GM08714 (cell line): ENCODE data around the gene CRTAC1.
A peak's percentile ranks its signal among the peaks of the same experiment; 100 is the strongest.
"Not testable (repeated sequence)": the region's sequence is repeated elsewhere in the genome, so short reads cannot be mapped to it uniquely, and the experiment has no call there.

ENCODE experiments used
- H3K4me3 ChIP-seq: fragments of 200-500 bp; sonication (Bioruptor generic); 2 replicates; pipeline ENCODE4 v1.5.1; 2014; ENCODE audit warnings: mild to moderate bottlenecking, low read length, inconsistent platforms
- ZNF274 ChIP-seq: IDR thresholded peaks from 2 replicates; pipeline ENCODE4 v1.6.1; 2012; ENCODE audit warnings: mild to moderate bottlenecking, low read depth, low read length

Gene CRTAC1

DNA sequence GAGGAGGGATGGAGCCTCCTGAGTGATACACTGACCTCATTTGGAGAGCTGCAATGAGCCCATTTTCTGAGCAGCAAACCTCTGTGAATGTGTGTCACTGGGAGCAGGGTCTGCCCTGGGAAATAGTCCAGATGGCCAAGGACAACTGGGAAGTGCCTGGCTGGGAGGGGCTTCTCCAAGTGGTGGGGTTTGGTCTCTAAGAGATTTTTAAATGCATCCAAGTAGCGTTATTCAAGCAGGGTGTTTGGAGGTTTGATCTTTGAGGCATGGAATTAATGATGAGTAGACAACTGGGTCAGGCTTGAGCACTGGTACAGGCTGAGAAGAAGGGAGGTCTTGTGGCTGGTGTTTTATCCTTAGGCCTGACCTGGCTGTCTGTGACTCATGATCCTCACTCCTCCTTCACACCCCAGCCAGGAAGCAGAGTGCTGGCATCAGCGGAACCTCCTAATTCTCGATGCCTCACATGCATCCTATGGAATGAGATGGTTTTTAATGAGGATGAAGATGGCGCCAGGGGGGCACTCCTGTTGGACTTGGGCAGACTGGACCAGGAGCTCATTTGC, 177.5 kb downstream of the CRTAC1 start:
- H3K4me3 ChIP-seq: no peak overlapping the region
- no peak for TF ChIP-seq ZNF274

- TF ChIP-seq ZNF274: no peak
- H3K4me3 ChIP-seq: no peak overlapping the region
Measured at GRCh38 chr10:97852277-97852676, 178.1 kb downstream of the CRTAC1 start.

GRCh38 chr10:97851341-97852001, 178.9 kb downstream of the CRTAC1 start:
- TF ChIP-seq ZNF274: no peak
- no peak overlapping the region for H3K4me3 ChIP-seq

DNA sequence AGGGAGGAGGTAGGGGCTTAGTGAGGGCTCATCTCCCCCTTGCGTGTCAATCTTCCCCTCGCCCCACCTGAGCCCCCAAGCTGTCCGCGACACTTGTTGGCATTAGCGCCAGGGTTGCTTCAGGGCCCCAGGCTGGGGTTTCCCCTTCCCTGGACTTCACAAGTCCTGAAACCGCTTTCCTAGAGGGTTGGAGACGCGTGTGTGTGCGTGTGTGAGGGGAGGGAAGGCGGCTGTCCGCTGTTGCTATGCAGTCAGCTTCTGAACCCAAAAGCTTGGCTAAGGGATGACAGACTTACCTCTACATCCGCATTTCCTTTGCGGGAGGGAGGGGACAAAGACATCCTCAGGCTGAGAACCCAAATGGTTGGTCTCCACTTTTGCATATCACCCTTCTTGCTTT, 180.0 kb downstream of the CRTAC1 start:
- TF ChIP-seq ZNF274: no peak
- H3K4me3 ChIP-seq: no peak overlapping the region

DNA sequence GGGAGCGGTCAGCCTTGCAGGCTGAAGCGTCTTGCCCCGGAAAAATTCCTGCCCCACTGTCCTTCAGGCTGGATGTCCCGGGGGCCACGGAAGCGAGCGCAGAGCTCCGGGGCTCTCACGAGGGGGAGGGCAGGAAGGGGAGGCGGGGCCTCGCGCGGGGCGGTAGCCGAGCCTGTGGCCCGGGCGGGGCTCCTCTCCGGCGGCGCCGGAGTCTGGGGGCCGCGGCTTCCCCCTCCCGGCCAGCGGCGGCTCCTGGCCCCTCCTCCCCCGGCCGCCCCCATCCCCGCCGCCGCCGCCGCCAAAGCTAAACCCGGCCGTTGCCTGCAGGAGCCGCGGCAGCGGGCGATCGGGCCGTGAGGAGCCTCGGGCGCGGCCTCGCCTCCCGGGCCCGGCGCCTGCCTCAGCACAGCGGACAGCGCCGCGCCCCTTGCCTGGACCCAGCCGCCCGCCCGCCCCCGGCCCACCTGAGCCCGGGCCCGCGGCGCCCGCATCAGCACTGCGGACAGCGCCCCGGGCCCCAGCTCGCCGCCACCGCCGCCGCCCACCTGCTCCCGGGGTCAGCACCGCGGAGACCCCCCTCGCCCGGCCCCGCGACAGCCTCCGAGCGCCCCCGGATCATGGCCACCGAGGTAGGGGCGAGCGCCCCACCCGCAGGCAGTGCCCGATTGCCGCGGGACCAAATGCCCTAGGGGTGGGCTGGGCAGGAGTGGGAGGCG, 180.6 kb downstream of the CRTAC1 start, which contains the start of gene GOLGA7B:
Gene GOLGA7B, plus strand, starts transcription at position 157 of the 716 bp plus-strand sequence. Its CDS starts 461 bp downstream, at position 618.
- no peak for TF ChIP-seq ZNF274

DNA sequence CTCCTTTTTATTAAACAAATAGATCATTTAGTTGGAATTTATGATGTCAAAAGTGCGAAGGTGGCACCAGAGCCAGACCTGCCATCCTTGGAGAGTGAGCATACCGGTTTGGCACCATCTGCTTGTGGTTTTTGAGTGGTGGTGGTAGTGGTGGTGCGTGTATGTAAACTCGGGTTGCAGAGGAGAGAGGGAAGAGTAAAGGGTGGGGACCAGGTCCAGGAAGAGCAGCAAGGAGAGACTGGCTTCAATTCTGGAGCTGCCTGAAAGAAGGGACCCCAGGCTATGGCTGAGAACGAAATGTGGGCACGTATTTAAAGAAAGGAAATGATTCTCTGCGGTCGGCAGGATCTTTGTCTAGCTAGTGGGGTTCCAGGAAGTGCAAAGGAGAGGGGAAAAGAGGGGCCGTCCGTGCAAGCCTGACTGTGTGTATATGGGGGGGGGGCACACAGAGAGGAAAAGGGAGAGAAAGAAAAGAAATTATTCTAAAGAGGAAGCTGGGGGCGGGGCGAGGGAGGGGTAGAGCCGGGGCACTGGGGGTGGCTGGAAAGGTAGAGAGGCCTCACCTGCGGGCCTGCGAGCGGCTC, 181.2 kb downstream of the CRTAC1 start:
- peak overlapping the region; percentile 53; the same call in 1 of the 2 replicates for H3K4me3 ChIP-seq
- no peak for TF ChIP-seq ZNF274

More for the DNA sequence above, 180.6 kb downstream of the CRTAC1 start, which contains the start of gene GOLGA7B:
- peak within 1 kb of the TSS; percentile 53; the same call in 1 of the 2 replicates for H3K4me3 ChIP-seq

- H3K4me3 ChIP-seq: no peak overlapping the region
- TF ChIP-seq ZNF274: no peak
Measured at GRCh38 chr10:97844678-97845077, 185.7 kb downstream of the CRTAC1 start.

DNA sequence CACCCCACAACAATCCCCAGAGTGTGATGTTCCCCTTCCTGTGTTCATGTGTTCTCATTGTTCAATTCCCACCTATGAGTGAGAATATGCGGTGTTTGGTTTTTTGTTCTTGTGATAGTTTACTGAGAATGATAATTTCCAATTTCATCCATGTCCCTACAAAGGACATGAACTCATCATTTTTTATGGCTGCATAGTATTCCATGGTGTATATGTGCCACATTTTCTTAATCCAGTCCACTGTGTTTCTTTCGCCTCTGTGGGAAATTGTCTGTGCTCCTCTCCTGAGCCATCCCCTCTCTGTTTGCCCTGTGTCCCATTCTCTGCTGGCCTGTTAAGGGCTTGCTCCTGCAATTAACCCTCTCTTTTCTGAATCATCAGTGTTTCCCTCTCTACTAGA, 186.4 kb downstream of the CRTAC1 start:
- not testable (repeated sequence) for H3K4me3 ChIP-seq

- TF ChIP-seq ZNF274: no peak
- no peak overlapping the region for H3K4me3 ChIP-seq
Measured at GRCh38 chr10:97843281-97843671, 187.1 kb downstream of the CRTAC1 start.

DNA sequence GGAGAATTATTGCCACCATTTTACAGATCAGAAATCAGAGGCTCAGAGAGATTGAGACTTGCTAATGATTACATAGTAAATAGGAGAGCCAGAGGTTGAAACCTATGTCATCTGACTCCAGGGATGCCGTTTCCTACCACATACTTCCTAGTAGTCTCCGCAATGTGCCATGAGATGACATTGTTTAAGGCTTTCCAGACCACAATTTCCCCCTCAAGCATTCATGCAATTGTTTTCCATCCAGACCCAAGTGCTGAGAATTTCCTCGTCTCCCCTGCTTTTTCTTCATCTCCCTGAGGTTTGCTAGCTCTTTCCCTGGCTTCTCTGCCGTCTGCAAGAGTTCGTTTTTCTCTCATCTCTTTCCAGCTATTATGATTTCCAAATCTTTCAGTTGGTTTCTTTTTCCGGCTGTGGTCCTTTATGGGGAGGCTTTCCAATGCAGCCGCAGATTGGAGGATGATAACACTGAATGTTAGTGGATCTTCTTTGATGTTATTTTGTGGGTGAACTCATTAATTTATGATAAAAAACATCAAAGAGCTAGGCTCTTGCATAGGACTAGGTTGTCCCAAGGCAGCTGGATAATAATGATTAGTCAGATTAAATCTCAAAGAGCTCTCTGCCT, 187.7 kb downstream of the CRTAC1 start:
- no peak for TF ChIP-seq ZNF274
- H3K4me3 ChIP-seq: no peak overlapping the region

GRCh38 chr10:97842114-97842513, 188.3 kb downstream of the CRTAC1 start:
- H3K4me3 ChIP-seq: not testable (repeated sequence)

- H3K4me3 ChIP-seq: not testable (repeated sequence)
Measured at GRCh38 chr10:97841166-97841565, 189.3 kb downstream of the CRTAC1 start.

DNA sequence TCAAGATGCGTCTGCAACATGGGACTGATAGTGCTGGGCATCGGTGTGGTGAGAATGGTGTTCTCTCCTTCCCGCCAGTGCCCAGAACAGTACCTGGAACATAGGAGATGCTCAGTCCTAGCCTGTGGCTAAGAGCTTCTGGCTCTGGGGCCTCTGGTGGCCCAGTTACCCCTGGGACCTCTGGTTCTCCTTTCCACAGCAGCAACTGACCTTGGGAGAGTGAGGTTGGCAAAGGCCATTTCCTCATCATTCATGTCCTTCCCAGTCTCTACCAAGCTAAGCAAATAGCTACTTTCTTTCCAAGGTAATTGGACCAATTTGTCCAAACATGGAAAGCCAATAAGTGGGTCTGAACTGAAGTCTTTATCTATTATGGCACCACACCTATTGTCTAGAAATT, 192.3 kb downstream of the CRTAC1 start:
- TF ChIP-seq ZNF274: no peak

DNA sequence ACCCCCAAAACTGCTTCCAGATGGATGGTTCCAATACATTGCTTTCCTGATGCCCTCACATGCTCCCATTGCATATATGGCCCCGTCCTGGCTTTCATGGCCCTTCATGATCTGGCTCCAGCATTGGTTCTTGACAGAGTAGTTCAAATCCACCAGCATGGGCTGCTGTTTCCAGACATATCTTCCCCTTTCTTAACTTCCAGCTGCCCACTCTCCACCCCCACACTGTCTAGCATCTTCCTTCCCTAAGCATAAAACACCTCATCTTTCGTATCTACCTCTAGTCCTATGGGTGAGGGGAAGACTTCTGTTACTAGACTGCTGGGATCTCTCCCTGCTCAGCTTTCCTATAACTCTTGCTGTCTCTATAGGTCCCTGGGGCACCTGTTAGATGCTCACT, 194.0 kb downstream of the CRTAC1 start:
- TF ChIP-seq ZNF274: no peak
- H3K4me3 ChIP-seq: no peak overlapping the region

More for the DNA sequence above, 192.3 kb downstream of the CRTAC1 start:
- no peak overlapping the region for H3K4me3 ChIP-seq

- TF ChIP-seq ZNF274: no peak
- no peak overlapping the region for H3K4me3 ChIP-seq
Measured at GRCh38 chr10:97831259-97831658, 199.2 kb downstream of the CRTAC1 start.
